Fibroblast of skin of left biceps (primary cell): ENCODE data around the gene ADH4.
"Not testable (repeated sequence)": the region's sequence is repeated elsewhere in the genome, so short reads cannot be mapped to it uniquely, and the experiment has no call there.

Experiments used
- DNase-seq, 2 experiments: peaks; one replicate each; pipeline ENCODE4 v3.0.0-alpha.2; 2013; ENCODE audit warnings: low read depth in 2 of 2

Gene ADH4

GRCh38 chr4:99144070-99144469, at the start of gene ADH4:
ADH4 (minus strand) TSS chr4:99144297; CDS start chr4:99144222, 75 bp downstream.
- DNase-seq = no peak

GRCh38 chr4:99190336-99190735, 46.2 kb upstream of the ADH4 start:
- DNase-seq = no peak

GRCh38 chr4:99189900-99190299, 45.8 kb upstream of the ADH4 start:
- DNase-seq = not testable (repeated sequence)

GRCh38 chr4:99186029-99186428, 41.9 kb upstream of the ADH4 start:
- DNase-seq = no peak

- no peak for DNase-seq
These were observed 41.5 kb upstream of the ADH4 start for GRCh38 chr4:99185581-99185980.

GRCh38 chr4:99180382-99181070, 36.4 kb upstream of the ADH4 start:
- DNase-seq = peak; percentile 24 to 26

- no peak for DNase-seq
These were observed 35.5 kb upstream of the ADH4 start for GRCh38 chr4:99179626-99180025.

GRCh38 chr4:99179178-99179577, 35.1 kb upstream of the ADH4 start:
- DNase-seq = no peak

- DNase-seq = no peak
These were observed 22.4 kb upstream of the ADH4 start for GRCh38 chr4:99166544-99166943.

GRCh38 chr4:99165978-99166377, 21.9 kb upstream of the ADH4 start:
- no peak for DNase-seq

GRCh38 chr4:99161373-99162099, 17.4 kb upstream of the ADH4 start:
- DNase-seq = no peak

- no peak for DNase-seq
These were observed 15.6 kb upstream of the ADH4 start for GRCh38 chr4:99159699-99160098.

- DNase-seq = no peak
These were observed 13.4 kb upstream of the ADH4 start for GRCh38 chr4:99157478-99157935.

- DNase-seq = no peak
These were observed 12.9 kb upstream of the ADH4 start for GRCh38 chr4:99156992-99157391.

- no peak for DNase-seq
These were observed 10.7 kb upstream of the ADH4 start for GRCh38 chr4:99154658-99155342.

GRCh38 chr4:99151995-99152394, 7.9 kb upstream of the ADH4 start:
- no peak for DNase-seq

GRCh38 chr4:99151452-99151851, 7.4 kb upstream of the ADH4 start:
- DNase-seq = no peak

GRCh38 chr4:99149426-99150019, 5.4 kb upstream of the ADH4 start:
- no peak for DNase-seq

GRCh38 chr4:99148550-99148949, 4.5 kb upstream of the ADH4 start:
- DNase-seq = no peak

GRCh38 chr4:99144587-99144986, 490 bp upstream of the ADH4 start:
- no peak for DNase-seq

- no peak for DNase-seq
These were observed 7.8 kb downstream of the ADH4 start for GRCh38 chr4:99136329-99136728.

- peak in 1 of 2 experiments; percentile 6 for DNase-seq
These were observed 8.4 kb downstream of the ADH4 start for GRCh38 chr4:99135541-99136162.
